ENCODE data around the gene OAT.

DNA sequence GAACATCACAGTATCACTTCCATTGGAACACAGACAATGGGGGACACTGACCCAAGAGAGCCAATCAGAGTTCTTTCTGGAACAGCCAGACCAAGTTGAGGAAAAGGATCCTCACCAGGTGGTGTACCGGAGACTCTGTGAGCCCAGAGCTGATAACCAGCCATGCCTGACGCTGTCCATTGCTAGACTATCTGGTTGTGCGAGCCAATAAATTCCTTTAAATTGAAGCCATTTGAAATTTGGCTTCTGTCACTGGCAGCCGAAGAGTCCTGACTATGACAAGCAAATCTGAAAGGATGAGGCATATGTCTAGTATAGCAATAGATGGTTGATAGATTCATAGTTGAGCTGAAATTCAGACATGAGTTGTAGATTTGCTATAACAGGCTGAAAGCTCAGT is 39.8 kb upstream of the OAT start:
- TF ChIP-seq EP300 (IDR thresholded peaks at IDR 0.05): no peak
- TF ChIP-seq, protein P1, sequence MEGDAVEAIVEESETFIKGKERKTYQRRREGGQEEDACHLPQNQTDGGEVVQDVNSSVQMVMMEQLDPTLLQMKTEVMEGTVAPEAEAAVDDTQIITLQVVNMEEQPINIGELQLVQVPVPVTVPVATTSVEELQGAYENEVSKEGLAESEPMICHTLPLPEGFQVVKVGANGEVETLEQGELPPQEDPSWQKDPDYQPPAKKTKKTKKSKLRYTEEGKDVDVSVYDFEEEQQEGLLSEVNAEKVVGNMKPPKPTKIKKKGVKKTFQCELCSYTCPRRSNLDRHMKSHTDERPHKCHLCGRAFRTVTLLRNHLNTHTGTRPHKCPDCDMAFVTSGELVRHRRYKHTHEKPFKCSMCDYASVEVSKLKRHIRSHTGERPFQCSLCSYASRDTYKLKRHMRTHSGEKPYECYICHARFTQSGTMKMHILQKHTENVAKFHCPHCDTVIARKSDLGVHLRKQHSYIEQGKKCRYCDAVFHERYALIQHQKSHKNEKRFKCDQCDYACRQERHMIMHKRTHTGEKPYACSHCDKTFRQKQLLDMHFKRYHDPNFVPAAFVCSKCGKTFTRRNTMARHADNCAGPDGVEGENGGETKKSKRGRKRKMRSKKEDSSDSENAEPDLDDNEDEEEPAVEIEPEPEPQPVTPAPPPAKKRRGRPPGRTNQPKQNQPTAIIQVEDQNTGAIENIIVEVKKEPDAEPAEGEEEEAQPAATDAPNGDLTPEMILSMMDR (IDR thresholded peaks at IDR 0.05): no peak
- TF ChIP-seq POLR2AphosphoS5 (IDR thresholded peaks at IDR 0.05): no peak
- TF ChIP-seq POLR2A (IDR thresholded peaks at IDR 0.05): no peak
